Measurements from ENCODE around the gene EXOC6B. TPM values are rescaled to one million over a fixed set of nuclear protein-coding genes. Genes with fewer than 3 reads are reported as not detected.

EXOC6B gene
- total RNA-seq, 1 donor from 2014 or later = 32.4 TPM

GRCh38 chr2:72270556-72271275 lies 555.1 kb downstream of the EXOC6B start:
- intact Hi-C loops (cut with DNase I) = no loop called here
- no peak for TF ChIP-seq CTCF (IDR thresholded peaks at IDR 0.05)
- Histone ChIP-seq H3K27me3 (no peaks in the 10 kb centered on the region), H3K27ac (no peak overlapping the region), H3K4me3 (no peak overlapping the region), H3K9me3 (no peaks in the 10 kb centered on the region), H3K36me3 (no peaks in the 10 kb centered on the region), H3K4me1 (no peaks in the 10 kb centered on the region)
- no peak for DNase-seq (ENCODE audit: low spot score in 2 of 2)

GRCh38 chr2:72263776-72264060 lies 562.1 kb downstream of the EXOC6B start:
- no peaks in the 10 kb centered on the region for H3K27me3 ChIP-seq
- H3K9me3 ChIP-seq = no peaks in the 10 kb centered on the region
- no peak for DNase-seq (ENCODE audit: low spot score in 2 of 2)
- H3K27ac ChIP-seq = no peak overlapping the region
- no peaks in the 10 kb centered on the region for H3K4me1 ChIP-seq
- H3K4me3 ChIP-seq = no peak overlapping the region
- intact Hi-C loops (cut with DNase I) = no loop called here
- H3K36me3 ChIP-seq = no peaks in the 10 kb centered on the region
- TF ChIP-seq CTCF (IDR thresholded peaks at IDR 0.05) = no peak

- H3K4me3 ChIP-seq = no peak overlapping the region
- intact Hi-C loops (cut with DNase I) = no loop called here
- no peak for TF ChIP-seq CTCF (IDR thresholded peaks at IDR 0.05)
These were observed 562.6 kb downstream of the EXOC6B start for GRCh38 chr2:72263043-72263775.

GRCh38 chr2:72261076-72261475 lies 564.8 kb downstream of the EXOC6B start:
- intact Hi-C loops (cut with DNase I) = no loop called here
- H3K36me3 ChIP-seq = no peaks in the 10 kb centered on the region
- no peak for DNase-seq (ENCODE audit: low spot score in 2 of 2)
- no peaks in the 10 kb centered on the region for H3K4me1 ChIP-seq
- H3K27ac ChIP-seq = no peak overlapping the region
- no peaks in the 10 kb centered on the region for H3K9me3 ChIP-seq
- TF ChIP-seq CTCF (IDR thresholded peaks at IDR 0.05) = no peak
- H3K27me3 ChIP-seq = no peaks in the 10 kb centered on the region
- no peak overlapping the region for H3K4me3 ChIP-seq

More at GRCh38 chr2:72263043-72263775, 562.6 kb downstream of the EXOC6B start:
- H3K27ac ChIP-seq = no peak overlapping the region
- H3K27me3 ChIP-seq = no peaks in the 10 kb centered on the region
- no peaks in the 10 kb centered on the region for H3K36me3 ChIP-seq
- no peaks in the 10 kb centered on the region for H3K4me1 ChIP-seq
- H3K9me3 ChIP-seq = no peaks in the 10 kb centered on the region
- no peak for DNase-seq (ENCODE audit: low spot score in 2 of 2)

- Histone ChIP-seq H3K4me1 (no peaks in the 10 kb centered on the region), H3K4me3 (no peak overlapping the region), H3K9me3 (no peaks in the 10 kb centered on the region), H3K36me3 (no peaks in the 10 kb centered on the region), H3K27ac (no peak overlapping the region), H3K27me3 (no peaks in the 10 kb centered on the region)
- TF ChIP-seq CTCF (IDR thresholded peaks at IDR 0.05) = no peak
- no peak for DNase-seq (ENCODE audit: low spot score in 2 of 2)
- intact Hi-C loops (cut with DNase I) = no loop called here
These were observed 570.3 kb downstream of the EXOC6B start for GRCh38 chr2:72255540-72255939.
